ENCODE measurements around the gene CES4A. TPM values are rescaled to one million over a fixed set of nuclear protein-coding genes. Genes with fewer than 3 reads are reported as not detected.

The CES4A gene
- total and polyA plus RNA-seq, 9 of the 15 experiments (the other 6 are each of a cell fraction or from before 2014, with no cell fraction given) = 0.09 to 0.13 (median 0.11) TPM; not detected in 6

DNA sequence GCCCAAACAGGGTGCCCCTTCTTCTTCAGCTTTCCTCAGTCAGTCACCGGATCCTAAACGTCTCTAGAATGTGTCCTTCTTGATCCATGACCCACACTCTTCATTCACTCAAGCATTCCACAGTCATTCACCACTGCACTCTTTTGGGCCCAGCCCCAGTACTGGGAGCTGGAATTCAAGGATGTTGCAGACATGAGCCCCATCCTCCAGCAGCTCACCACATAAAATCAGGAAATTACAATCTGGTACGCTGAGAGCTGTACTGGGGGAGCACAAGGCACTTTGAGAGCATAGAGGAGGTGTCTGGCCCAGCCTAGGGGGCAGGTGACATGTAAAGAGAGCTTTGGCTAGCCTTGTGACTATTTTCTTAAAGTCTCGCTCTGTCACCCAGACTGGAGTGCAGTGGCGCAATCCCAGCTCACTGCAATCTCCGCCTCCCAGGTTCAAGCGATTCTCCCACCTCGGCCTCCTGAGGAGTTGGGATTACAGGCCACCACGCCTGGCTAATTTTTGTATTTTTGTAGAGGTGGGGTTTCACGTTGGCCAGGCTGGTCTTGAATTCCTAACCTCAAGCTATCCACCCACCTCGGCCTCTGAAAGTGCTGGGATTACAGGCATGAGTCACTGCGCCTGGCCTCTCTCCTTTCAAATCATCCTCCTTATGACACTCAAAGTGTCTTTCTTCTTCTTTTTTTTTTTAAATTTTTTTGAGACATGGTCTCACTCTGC lies 18.7 kb downstream of the CES4A start (continued):
- peak; percentile 48 for TF ChIP-seq EGR1 (conservative IDR thresholded peaks at IDR 0.05)
- no peak for TF ChIP-seq PTTG1 (tag; IDR thresholded peaks at IDR 0.05; ENCODE audit: low read depth)
- peak; percentile 77 for TF ChIP-seq CEBPB (tag; IDR thresholded peaks at IDR 0.05)
- TF ChIP-seq ETV6 (IDR thresholded peaks at IDR 0.05; ENCODE audit: borderline replicate concordance in 1 of 2, low read depth in 2 of 2, low read length in 1 of 2) = no peak
- TF ChIP-seq ETV6 (CRISPR knock-in tag; IDR thresholded peaks at IDR 0.05; ENCODE audit: borderline replicate concordance) = no peak

DNA sequence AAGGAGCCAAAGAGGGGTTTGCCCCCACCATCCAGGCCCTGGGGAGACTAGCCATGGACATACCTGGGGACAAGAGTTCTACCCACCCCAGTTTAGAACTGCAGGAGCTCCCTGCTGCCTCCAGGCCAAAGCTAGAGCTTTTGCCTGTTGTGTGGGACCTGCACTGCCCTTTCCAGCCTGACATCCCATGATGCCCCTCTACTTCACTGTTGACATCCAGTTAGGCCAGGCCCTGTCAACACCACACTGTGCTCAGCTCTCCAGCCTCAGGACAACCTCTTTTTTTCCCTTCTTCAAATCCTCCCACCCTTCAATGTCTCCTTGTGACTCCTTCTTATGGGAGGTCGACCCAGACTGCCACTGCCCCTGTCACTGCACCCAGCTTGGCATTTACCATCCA lies 20.8 kb downstream of the CES4A start:
- no TSS peak for BruUV-seq (replicated peaks)
- CTCF ChIA-PET (ENCODE audit: low intra/inter-chr PET ratio) = no interaction called here
- no peak for FAIRE-seq
- TF ChIP-seq PHTF2 (CRISPR knock-in tag; IDR thresholded peaks at IDR 0.05) (no peak), PHF20 (IDR thresholded peaks at IDR 0.05; ENCODE audit: partially characterized antibody) (no peak), IFI16 (CRISPR knock-in tag; IDR thresholded peaks at IDR 0.05) (no peak), KLF10 (CRISPR knock-in tag; IDR thresholded peaks at IDR 0.05) (no peak), SAFB2 (IDR thresholded peaks at IDR 0.05; ENCODE audit: borderline replicate concordance, low read depth, low read length, severe bottlenecking) (no peak), ARNT (IDR thresholded peaks at IDR 0.05) (no peak), NR2C2 (CRISPR knock-in tag; IDR thresholded peaks at IDR 0.05) (no peak), NR2C2 (tag; IDR thresholded peaks at IDR 0.05) (no peak), ZNF174 (CRISPR knock-in tag; IDR thresholded peaks at IDR 0.05) (no peak), HSF4 (CRISPR knock-in tag; IDR thresholded peaks at IDR 0.05; ENCODE audit: borderline replicate concordance) (no peak), HDGF (IDR thresholded peaks at IDR 0.05) (no peak)
- TF ChIP-seq, protein P1, sequence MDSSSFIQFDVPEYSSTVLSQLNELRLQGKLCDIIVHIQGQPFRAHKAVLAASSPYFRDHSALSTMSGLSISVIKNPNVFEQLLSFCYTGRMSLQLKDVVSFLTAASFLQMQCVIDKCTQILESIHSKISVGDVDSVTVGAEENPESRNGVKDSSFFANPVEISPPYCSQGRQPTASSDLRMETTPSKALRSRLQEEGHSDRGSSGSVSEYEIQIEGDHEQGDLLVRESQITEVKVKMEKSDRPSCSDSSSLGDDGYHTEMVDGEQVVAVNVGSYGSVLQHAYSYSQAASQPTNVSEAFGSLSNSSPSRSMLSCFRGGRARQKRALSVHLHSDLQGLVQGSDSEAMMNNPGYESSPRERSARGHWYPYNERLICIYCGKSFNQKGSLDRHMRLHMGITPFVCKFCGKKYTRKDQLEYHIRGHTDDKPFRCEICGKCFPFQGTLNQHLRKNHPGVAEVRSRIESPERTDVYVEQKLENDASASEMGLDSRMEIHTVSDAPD (CRISPR knock-in tag; IDR thresholded peaks at IDR 0.05) = no peak
- TF ChIP-seq, protein P2, sequence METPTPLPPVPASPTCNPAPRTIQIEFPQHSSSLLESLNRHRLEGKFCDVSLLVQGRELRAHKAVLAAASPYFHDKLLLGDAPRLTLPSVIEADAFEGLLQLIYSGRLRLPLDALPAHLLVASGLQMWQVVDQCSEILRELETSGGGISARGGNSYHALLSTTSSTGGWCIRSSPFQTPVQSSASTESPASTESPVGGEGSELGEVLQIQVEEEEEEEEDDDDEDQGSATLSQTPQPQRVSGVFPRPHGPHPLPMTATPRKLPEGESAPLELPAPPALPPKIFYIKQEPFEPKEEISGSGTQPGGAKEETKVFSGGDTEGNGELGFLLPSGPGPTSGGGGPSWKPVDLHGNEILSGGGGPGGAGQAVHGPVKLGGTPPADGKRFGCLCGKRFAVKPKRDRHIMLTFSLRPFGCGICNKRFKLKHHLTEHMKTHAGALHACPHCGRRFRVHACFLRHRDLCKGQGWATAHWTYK (CRISPR knock-in tag; IDR thresholded peaks at IDR 0.05) = no peak
- TF ChIP-seq, protein P3, sequence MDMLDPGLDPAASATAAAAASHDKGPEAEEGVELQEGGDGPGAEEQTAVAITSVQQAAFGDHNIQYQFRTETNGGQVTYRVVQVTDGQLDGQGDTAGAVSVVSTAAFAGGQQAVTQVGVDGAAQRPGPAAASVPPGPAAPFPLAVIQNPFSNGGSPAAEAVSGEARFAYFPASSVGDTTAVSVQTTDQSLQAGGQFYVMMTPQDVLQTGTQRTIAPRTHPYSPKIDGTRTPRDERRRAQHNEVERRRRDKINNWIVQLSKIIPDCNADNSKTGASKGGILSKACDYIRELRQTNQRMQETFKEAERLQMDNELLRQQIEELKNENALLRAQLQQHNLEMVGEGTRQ (CRISPR knock-in tag; IDR thresholded peaks at IDR 0.05) = no peak

More for the DNA sequence above, 20.8 kb downstream of the CES4A start:
- Histone ChIP-seq H3K79me2 (ENCODE audit: control insufficient read depth, insufficient read depth, low read length) (no peaks in the 10 kb centered on the region), H2AFZ (ENCODE audit: low read depth, low read length) (no peak overlapping the region), H3K4me1 (replicated peaks in 1 of 2; ENCODE audit: control insufficient read depth in 2 of 2, insufficient read depth in 2 of 2, low read length in 2 of 2) (peaks cover 0 to 14% of the 10 kb centered on the region in 2 experiments; a peak in 4 of 5 replicates), H3K4me3 (no peak overlapping the region), H3K4me2 (ENCODE audit: insufficient read depth, low read length) (no peak overlapping the region), H4K20me1 (replicated peaks; ENCODE audit: control insufficient read depth, insufficient read depth, low read length) (no peaks in the 10 kb centered on the region; the same call in 1 of the 2 replicates), H3K9me1 (ENCODE audit: control insufficient read depth, insufficient read depth, low read length) (no peaks in the 10 kb centered on the region), H3K9ac (ENCODE audit: insufficient read depth in 1 of 2, low read depth in 2 of 2, low read length in 2 of 2) (no peak overlapping the region), H3K36me3 (ENCODE audit: control insufficient read depth, insufficient read depth, low read length) (no peaks in the 10 kb centered on the region), H3K9me3 (replicated peaks; ENCODE audit: control insufficient read depth, insufficient read depth, low read depth, low read length) (no peaks in the 10 kb centered on the region), H3K27me3 (ENCODE audit: control insufficient read depth in 2 of 2, insufficient read depth in 2 of 2, low read length in 2 of 2) (peaks cover 0 to 17% of the 10 kb centered on the region in 2 experiments; a peak in 3 of 5 replicates), H3K27ac (ENCODE audit: extremely low read depth, low read depth, low read length) (no peak overlapping the region)
- 0% methylated on average over 1 of the region's 1 CpG for WGBS (ENCODE audit: insufficient coverage, low coverage, missing lambda C conversion rate)
- POLR2A ChIA-PET = interaction anchor here (1.0 kb wide), 1 partner anchor 9 kb away, joined by 3 read pairs; no protein-coding TSS in a partner anchor
- intact Hi-C loops (cut with micrococcal nuclease) (no loop called here), in situ Hi-C loops (cut with MboI) (no loop called here)
- no peak for ATAC-seq
- no peak for DNase-seq (ENCODE audit: extremely low read depth in 1 of 4, low spot score in 3 of 4)

Measured in K562 (cell line).